HG02970 (cell line): ENCODE results near the gene LMF1.

ENCODE experiments used
- ATAC-seq: cut with Tn5 transposase; IDR thresholded peaks from one replicate; pipeline ENCODE4 v1.9.1; 2021; ENCODE audit warnings: mild to moderate bottlenecking, moderate library complexity, moderate number of reproducible peaks; ENCODE audit not compliant: unreplicated experiment, low FRiP score

LMF1 gene

GRCh38 chr16:986411-986810, 15.6 kb upstream of the LMF1 start:
- no peak for ATAC-seq

DNA sequence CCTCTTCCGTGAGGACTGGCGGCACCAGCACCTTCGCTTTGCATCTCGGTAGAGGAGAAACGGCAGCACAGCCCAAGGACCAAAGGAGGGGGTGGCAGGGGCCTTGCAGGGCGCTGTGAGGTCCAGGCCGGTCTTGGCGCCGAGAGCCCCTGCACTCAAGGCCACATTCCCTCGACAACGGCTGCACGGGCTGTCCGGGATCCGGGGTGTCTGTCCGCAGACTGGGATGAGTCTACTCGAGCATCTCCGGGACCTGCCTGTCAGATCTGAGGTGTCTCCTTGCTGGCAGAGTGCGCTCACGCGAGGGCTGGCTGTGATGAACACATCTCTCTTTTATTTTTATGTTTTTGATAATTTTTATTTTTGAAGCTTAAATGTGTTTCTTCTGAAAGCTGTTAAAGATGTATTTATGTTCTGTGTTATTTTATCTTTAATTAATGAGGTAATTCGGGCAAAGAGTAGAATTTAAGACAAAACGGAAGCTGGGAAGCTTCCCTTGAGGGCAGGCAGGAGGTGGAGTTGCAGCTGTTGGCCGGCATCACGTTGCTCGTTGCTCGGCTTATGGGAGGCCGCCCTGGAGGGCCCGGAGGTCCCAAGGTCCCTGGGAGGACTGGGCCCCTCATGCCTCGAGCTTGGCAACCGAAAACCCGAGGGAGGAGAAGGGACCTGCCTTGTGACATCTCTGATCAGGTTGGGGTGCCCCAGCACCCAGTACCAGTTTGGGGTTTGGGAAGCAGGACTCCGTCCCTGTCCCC, 15.0 kb upstream of the LMF1 start:
- ATAC-seq, result no peak

DNA sequence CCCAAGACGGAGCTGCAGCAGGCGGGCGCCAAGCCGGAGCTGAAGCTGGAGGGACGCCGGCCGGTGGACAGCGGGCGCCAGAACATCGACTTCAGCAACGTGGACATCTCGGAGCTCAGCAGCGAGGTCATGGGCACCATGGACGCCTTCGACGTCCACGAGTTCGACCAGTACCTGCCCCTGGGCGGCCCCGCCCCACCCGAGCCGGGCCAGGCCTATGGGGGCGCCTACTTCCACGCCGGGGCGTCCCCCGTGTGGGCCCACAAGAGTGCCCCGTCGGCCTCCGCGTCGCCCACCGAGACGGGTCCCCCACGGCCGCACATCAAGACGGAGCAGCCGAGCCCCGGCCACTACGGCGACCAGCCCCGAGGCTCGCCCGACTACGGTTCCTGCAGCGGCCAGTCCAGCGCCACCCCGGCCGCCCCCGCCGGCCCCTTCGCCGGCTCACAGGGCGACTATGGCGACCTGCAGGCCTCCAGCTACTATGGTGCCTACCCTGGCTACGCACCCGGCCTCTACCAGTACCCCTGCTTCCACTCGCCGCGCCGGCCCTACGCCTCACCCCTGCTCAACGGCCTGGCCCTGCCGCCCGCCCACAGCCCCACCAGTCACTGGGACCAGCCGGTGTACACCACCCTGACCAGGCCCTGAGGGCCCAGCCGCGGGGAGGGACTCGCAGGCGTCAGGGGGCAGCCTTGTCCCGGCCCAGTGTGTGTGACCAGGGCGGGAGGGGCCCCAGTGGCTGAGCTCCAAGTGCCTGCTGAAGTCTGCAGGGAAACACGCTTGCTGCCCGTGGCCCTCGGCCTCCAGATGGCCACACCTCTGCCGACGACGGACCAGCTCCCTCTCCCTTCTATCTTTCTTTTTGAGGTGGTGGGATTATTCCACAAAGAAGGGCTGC, 14.2 kb upstream of the LMF1 start:
- ATAC-seq, result no peak

GRCh38 chr16:984121-984694, 13.4 kb upstream of the LMF1 start:
- no peak for ATAC-seq

DNA sequence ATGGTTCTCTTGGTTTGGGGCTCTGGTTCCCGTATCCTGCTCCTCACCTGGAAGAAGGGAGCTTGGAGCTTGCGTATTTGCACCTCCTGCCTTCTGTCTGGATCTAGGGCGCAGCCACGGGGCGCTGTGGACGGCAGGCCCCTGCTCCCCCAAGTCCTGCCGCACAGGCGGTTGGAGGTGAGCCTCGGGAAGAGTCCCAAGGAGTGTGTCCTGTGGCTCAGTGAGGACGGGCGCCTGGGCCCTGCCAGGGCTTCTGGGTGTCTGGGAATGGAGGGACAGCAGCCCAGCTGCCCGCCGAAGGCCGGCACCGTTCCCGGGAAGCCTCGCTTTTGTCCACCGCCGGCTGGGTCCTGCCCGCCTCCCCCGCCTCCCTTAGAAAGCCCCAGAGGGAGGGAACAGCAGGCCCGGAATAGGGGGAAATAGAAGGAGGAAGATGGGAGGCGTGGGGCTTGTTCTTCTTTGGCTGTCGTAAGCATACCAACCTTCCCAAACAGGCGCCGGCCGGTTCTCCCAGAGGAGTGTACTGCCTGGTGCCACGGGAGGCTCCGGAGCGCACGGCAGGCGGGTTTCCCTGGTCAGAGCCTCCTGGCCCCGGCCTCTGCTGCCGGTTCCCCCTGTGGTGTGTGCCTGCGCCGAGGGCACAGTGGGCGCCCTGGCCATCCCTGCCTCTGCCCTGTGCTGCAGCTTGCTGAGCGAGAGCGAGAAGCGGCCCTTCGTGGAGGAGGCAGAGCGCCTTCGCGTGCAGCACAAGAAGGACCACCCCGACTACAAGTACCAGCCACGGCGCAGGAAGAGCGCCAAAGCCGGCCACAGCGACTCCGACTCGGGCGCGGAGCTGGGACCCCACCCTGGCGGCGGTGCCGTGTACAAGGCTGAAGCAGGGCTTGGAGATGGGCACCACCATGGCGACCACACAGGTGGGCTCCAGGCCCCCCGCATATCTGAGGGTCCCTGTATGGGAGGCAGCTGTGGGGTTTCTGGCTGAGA, 12.6 kb upstream of the LMF1 start:
- no peak for ATAC-seq

DNA sequence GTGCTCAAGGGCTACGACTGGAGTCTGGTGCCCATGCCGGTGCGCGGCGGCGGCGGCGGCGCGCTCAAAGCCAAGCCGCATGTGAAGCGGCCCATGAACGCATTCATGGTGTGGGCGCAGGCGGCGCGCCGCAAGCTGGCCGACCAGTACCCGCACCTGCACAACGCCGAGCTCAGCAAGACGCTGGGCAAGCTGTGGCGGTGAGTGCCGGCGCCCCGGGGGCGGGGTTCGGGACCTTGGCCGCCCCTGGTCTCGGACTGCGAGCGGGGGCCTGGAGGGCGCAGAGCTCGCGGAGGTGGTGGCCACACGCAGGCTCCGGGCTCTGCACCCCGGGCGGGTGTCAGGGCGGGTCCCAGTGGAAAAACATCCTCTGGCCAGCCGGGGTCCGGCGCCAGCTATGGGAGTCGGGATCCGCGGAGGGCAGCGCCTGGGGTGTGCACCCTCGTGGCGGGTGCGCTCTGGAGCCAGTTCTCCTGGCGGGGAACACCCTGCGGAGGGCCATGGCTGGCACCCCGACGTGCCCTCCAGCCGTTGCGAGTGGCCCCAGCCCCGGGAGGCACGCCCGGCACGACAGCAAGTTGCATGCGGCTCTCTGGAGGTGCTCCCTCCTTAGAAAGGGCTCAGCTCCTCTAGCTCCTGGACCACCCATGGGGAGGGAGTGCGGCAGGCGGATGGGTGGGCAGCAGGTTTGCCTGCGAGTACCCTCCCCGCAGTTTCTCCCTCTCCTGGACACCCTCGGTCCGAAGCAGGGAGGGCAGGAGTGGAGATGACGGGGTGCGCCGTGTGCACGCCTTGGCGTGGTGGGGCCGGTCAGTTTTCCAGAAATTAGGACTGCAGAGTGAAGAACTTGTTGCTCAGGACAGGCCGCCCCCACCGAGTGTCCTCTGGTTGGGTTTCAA, 11.6 kb upstream of the LMF1 start:
- no peak for ATAC-seq

- ATAC-seq, result no peak
Measured at GRCh38 chr16:981695-982144, 10.9 kb upstream of the LMF1 start, which contains the start of gene SOX8. TSS of gene SOX8 (plus strand) at chr16:981770. CDS start at chr16:981923, 153 bp downstream.

DNA sequence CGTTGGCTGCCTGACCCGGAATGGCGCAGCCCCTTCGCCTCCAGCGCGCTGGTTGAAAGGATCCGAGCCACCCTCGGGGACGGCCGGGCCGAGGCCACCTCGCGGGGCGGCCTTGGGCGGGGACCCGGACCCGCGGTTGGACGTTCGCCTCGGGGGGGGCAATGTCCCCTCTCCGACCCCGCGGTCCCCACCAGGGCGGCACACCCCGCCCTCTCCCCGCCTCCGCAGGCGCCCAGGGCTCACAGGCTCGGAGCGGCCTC, 9.7 kb upstream of the LMF1 start:
- no peak for ATAC-seq

GRCh38 chr16:979859-980594, 9.2 kb upstream of the LMF1 start:
- no peak for ATAC-seq

GRCh38 chr16:979147-979546, 8.4 kb upstream of the LMF1 start:
- ATAC-seq, result no peak

- no peak for ATAC-seq
Measured at GRCh38 chr16:978403-978802, 7.6 kb upstream of the LMF1 start.

GRCh38 chr16:977896-978295, 7.1 kb upstream of the LMF1 start:
- no peak for ATAC-seq

DNA sequence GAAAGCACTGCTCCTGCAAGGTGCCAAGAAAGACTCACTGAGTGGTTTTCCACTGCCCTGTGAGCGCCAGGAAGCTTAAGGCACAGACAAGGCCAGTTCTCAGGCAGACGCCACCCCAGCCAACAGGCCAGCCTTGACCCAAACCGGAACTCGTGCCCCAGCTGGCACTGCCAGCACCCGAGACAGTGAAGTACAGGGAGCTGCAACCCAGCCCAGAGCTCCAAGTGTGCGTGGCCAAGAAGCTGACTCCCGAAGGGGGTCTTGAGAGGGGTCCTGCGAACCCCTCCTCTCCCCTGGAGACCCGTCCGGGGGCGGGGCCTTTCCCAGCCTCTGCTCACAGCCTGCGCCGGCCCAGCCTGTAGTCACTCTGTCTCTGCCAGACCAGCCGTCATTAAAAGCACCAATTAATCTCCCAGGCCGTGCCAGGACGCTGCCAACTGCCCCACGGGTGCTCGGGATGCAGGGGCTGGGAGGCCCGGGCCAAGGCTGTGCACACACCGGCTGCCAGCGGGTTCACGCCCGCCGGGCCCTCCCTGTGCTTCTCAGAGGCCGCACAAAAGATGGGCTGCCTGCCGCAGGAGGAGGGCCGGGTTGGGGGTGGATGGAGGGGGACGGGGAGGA, 6.4 kb upstream of the LMF1 start:
- no peak for ATAC-seq

GRCh38 chr16:976389-976931, 5.7 kb upstream of the LMF1 start:
- ATAC-seq, result no peak

- no peak for ATAC-seq
Measured at GRCh38 chr16:975291-975690, 4.5 kb upstream of the LMF1 start.

- no peak for ATAC-seq
Measured at GRCh38 chr16:974611-975261, 4.0 kb upstream of the LMF1 start.

DNA sequence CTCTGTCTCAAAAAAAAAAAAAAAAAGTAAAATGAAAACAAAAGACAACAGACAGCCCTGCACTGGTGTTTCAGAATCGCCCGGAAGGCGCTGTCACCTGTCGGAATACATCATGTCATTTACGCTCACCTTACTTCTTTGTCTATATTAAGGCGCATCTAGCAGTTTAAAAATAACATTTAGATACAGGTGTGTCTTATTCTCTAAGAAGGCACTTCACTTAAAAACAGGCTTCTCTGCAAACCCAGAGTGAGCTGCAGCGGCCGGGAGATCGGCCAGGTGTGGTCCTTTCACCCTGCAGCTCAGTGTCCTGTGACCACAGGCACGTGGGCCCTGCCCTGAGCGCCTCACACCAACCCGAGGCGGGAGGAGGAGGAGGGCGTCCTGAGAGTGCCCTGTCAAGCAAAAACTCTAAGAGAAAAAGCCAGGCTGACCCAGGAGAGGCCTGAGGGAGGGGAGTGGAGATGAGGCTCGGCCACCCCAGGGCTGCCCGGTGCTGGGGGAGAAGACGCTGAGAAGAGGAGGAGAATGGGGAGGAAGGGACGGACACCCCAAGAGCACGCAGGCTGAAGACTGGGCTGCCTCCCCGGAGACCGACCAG, 3.3 kb upstream of the LMF1 start:
- ATAC-seq, result no peak
